Right renal pelvis (tissue), 4 donors: ENCODE measurements around the gene AUTS2. TPM values are rescaled to one million over a fixed set of nuclear protein-coding genes. Genes with fewer than 3 reads are reported as not detected.

Experiments used
- DNase-seq, 4 donors: peaks; one replicate each; pipeline ENCODE4 v3.0.0-alpha.2; 2013; ENCODE audit warnings: low read depth in 4 of 4, low spot score in 3 of 4, missing footprints in 1 of 4
- polyA plus RNA-seq, 4 donors: library from polyadenylated mRNA; unstranded; fragments of 120-200 nt; gene quantifications; one replicate each; pipeline ENCODE4 v1.2.1, GENCODE V29; 2013; ENCODE audit not compliant: insufficient read length in 4 of 4

Gene AUTS2
- polyA plus RNA-seq, 4 donors = 67.5 to 85.6 (median 76.0) TPM

DNA sequence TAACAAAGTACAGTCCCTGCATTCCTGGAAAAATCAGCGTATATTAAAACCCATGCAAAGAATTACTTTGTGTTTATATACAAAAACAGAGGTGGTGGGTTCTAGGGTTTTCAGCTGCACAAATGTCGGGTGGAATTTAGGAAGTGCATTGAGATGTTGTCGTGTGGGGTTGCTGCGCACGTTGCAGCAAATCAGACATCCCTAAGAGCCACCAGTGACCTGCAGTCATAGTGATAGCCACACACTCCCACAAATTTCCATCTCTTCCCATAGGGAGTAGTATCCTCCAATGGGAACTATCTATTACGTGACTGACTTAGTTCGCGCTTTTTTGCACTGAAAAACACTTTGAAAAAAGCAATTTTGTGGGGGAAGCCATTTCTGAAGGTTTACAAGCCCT is 1158.5 kb downstream of the AUTS2 start:
- no peak for DNase-seq

DNA sequence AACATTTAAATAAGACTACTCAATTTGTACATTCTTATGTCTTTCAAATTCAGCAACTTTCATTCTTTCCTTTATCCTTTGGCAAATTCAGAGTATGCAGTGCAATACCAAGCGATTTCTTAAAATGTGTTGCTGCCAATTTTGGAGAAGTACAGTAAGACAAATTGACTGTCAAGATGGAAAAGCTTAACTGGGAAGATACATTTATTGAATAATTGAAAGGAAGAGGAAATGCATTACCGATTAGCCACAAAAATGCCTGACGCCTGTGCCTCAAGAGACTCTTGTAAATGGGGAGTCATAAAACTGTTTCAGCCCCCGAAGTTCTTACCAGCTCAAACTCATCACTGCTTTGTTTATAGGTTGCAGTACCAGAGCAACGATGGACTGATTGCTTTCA is 1160.4 kb downstream of the AUTS2 start:
- no peak for DNase-seq

DNA sequence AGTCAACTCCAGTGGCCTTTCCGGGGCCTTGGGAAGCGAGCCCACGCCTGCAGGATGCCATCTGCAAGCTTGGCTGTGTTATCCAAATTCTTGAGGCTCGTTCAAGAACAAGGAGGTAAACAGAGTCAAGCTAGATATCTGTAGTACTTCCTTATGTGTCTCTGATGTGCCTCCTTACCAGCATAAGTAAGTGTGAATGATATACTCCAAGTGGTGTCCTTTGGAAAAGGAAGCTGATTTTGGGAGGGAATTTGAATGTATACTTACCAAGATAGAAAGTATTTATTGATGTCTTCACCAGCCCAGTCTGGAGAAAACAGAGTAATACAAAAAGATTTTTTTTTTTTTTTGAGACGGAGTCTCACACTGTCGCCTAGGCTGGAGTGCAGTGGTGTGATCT is 1161.4 kb downstream of the AUTS2 start:
- DNase-seq = no peak

DNA sequence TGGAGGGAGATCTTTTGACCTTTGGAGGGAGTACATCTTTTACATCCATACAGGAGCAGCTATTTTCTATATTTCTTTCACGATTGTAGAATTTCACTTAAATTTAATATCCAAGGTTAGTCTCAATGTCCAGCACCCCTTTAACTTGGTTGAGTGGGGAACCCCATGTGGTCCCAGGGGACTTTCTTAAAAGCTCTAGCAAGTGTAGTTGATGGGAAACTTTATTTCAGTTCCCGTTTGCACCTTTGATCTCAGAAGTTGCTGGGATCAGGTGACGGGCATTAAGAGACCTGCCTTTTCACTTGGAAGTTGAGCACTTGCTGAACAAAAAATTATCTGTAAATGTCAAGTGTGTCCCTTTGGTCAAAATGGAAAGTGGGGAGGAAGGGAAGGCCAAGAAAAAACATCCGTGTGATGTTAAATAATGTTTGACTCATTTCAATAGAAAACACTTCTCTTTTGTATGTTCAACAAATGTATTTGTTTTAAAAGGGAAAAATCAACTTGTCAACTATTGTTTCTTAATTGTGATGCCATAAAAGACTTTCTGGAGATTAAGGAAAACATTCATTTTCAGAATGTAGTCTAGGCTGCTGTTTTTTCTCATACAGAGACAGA is 1163.5 kb downstream of the AUTS2 start:
- DNase-seq = no peak

DNA sequence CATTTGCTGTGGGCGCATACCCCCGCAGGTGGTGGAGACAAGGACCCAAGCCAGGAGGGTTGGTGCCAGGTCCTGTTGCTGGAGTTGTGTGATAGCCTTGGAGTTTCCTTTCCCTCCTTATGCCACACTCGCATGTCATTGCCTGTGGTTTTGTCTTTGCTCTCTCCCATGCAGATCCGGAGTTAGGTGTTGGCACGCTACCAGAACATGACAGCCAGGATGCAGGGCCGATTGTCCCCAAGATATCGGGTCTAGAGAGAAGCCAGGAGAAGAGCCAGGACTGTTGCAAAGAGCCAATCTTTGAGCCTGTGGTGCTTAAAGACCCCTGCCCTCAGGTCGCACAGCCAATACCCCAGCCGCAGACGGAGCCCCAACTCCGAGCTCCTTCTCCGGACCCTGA is 1164.4 kb downstream of the AUTS2 start:
- no peak for DNase-seq

DNA sequence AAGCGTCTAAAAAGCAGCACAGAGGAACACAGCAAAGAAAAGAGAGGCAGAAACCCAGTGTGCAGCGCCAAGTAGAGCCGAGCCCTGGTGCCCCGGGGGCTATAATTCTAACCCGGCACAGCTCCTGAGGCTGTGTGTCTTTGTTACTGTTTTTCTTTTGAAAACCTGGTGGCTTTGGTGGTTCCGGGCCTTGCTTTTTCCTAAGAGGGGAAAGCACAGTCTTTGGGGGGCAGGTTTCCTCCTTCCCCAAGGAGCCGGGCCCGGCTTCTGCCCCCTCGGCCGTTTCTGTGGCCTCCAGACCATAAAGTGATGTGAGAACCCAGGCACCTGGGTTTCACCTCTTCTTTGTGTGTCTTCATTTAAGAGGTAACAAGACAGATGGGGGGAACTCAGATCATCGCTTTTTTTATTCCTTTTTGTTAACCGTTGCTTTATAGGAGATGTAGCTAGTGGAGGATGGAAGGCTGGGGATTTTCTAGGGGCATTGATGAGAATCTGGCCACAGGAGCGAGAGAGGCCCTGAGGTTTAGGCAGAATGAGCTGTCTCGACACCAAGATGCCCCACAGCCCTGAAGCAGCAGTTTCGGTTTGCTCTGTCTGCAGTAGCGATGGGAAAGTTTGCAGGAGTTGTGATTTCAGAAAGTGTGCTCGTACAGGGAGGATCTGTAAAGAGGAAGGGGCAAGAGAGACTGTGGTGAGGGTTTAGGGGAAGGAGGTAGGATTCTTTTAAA is 1165.9 kb downstream of the AUTS2 start:
- no peak for DNase-seq

DNA sequence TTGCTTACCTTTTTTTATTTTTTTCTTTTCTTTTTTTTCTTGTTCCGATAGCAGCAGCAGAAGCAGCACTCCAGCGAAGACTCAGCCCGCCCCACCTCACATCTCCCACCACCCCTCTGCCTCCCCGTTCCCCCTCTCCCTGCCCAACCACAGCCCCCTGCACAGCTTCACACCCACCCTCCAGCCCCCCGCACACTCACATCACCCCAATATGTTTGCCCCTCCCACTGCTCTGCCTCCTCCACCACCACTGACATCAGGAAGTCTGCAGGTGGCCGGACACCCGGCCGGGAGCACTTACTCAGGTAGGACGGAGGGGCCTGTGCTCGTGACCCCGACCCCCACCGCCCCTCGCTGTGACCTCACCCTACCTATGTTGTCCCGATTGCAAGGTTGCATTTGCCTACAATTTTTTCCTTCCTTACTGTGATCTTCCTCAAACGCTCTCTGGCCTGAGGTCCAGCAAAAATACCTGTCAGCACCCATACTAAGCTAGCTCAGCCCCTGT is 1166.5 kb downstream of the AUTS2 start:
- no peak for DNase-seq

DNA sequence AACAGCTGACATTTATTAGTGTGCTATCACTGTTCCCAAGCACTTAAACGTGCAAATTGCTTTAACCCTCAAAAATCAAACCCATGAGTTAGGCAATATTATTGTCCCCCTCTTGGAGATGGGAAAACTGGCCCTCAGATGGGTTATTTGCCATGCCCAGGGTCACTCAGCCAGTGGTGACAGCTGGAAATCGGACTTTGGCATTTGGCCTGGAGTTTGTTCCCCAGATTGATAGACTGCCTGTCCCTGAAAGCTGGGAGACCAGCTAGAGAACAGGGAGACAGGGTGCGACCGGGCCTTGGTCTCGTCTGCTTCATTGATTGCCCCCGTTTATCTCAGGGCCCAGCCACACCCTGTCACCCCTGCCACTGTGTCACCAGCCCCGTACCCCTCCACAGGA is 1167.4 kb downstream of the AUTS2 start:
- no peak for DNase-seq

DNA sequence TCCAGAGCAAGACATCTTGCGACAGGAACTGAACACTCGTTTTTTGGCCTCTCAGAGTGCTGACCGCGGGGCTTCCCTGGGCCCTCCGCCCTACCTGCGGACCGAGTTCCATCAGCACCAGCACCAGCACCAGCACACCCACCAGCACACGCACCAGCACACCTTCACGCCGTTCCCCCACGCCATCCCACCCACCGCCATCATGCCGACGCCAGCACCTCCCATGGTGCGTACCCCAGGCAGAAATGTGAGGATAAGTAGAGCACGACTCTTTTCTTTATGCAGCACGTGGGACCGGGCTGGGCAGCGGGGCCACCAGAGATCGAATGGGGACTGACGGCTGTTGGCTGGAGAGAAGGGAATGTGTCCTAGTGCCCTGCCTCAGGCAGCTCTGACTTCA is 1167.8 kb downstream of the AUTS2 start:
- no peak for DNase-seq

DNA sequence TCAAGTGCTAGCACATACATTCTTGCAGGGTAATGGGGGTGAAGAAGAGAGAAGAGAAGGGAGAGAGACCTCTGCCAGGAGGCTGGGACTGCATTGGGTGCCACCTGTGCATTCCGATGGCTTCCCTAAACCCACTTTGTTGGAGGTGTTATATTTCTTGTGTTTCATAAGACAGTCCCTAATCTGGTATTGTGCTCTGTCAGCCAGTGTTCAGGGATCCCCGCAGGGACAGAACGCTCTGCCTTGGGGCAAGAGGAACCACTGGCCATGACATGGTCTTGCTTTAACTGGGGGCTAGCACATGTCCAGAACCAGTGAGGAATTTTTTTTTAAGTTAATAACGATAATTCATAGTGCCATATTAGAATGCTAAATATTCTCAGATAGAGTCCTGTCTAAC is 1168.4 kb downstream of the AUTS2 start:
- DNase-seq = no peak

DNA sequence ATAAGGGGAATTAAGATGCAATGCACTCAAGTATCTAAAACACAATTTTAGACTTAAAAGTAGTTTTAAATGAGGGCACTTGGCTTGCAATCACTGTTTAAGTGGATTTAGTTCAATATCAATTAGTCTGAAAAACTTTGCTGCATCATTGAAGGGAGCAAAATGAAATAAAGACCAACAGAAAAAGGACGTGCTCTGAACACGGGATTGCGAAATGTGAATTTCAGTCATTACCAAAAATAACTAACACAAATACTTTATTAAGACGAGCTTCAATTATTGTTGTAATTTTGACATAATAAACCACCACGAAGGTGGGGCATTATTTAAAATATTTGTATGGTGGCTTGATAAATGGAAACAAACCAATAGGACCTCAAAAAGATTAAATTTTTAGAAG is 1171.9 kb downstream of the AUTS2 start:
- DNase-seq = no peak

DNA sequence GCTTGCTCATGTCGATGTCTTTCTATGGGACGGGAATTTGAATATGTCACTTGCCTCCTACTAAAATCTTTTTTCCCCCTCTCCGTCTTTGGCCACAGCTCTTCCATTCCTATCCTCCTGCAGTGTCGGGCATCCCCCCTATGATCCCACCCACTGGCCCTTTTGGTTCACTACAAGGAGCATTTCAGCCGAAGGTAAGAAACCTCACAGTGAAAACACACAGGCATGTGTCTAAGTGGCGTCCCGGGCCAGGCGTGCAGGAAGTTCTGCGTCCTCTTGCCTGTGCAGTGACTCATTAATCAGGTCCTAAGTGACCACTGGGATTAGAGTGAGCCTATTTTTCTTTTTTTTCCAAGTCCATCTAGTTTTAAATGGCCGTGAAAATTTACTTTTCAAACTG is 1173.2 kb downstream of the AUTS2 start:
- DNase-seq = no peak

DNA sequence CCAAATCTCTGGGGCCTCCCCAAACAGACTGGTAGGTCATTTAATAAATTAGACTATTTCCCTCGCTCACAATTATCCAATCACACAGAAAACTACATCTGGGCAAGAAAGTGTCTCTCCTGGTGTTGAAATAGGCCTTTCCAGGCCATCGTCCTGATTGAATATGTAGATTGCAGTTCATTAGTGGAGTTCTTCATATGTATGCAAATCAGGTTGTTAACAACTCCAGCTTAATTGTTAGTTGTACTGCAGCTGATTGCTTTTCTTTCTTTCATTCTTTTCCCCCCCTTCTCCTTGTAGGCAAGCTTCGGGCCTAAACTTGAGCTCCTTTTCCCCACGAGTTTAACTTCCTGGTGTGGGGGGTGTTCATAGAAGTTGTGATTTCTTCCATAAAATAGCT is 1174.6 kb downstream of the AUTS2 start:
- DNase-seq = no peak

DNA sequence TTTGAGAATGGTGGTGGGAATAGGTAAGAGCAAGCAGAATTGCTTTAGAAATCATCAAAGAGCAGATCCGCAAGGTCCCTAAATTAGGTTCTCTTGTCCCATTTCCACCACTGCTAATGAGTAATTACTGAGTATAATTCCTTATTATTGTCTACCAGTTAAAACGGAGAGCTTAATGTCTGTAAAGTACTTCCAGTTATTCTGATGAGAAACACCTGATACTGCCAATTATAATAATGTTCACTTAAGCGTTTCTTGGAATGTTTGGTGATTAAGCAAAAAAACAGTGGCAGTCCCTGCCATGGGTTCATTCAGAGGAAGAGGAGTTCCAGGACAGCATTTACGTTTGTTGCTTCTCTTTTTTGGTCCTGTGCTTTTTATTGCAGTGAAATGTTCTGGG is 1175.1 kb downstream of the AUTS2 start:
- no peak for DNase-seq

DNA sequence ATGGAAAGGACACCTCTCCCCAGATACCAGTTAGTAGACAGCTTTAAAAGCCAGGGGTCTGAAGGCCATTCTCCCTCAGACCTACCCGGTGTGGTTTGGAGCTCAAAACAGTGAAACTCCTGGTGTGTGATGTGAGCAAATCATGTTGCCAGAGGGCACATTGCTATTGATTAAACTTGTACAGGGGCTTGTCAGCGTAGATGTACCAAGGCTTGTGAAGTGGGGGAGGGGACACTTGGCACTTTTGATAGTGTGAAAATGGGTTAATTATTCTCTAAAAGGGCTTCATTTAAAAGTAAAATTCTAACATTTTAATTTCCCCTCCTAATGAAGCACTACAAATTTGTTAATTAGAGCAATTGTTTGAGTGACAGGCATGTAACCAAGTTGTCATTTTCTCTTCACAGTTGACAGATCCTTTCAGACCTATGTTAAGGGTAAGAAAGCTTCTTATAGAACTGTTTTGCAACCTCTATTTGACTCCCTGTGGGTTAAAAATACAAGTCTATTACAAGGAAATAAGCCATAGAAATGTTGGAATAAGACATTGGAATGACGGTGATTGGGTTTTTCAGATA is 1176.8 kb downstream of the AUTS2 start:
- DNase-seq = no peak

DNA sequence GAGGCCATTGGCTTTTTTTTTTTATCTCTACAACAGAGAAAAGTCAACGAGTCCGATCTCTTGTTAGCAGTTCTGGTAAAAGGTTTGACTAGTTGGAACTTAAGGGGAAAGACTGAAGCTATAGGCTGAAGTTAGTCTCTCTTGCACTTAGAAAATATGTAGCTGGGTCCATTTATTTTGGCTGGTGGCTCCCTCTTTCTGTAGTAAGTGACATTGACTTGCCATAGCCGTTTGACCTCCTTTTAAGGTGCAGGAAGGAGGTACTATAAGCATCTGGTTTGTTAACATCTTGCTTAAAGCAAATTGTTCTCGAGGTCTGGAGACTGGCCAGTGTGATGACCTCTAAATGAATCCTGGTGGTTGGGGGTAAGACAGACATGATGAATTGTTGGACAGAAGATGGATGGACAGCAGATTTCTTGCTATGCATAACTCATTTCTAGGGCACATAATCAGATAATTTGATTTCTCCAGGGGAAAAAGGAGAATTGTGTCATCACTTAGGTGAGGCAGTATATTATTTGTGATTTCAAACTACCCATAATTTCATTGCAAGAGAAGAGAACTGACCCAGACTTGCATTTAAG is 1177.4 kb downstream of the AUTS2 start:
- DNase-seq = no peak

DNA sequence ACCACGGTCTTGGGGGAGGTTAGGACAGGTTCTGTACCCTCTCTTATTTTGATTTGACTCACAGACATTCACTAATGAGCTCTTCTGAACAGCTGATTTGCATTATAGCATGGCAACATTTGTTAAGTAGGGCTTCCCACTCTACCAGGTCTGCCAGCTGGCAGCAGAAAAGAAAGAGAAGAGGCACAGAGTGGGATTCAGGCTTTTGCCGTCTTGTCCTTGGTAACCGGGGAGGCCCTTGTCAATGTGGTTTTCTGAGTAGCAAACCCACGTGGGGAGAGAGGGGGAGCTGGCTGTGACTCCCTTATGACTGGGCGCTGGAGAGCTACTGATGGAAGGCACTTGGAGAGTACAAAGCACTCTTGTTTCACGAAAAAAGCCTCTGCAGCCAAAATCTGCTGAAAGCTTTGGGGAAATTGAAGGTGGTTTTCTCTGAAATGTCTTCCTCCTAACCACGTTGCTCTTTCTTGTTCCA is 1178.4 kb downstream of the AUTS2 start:
- no peak for DNase-seq

DNA sequence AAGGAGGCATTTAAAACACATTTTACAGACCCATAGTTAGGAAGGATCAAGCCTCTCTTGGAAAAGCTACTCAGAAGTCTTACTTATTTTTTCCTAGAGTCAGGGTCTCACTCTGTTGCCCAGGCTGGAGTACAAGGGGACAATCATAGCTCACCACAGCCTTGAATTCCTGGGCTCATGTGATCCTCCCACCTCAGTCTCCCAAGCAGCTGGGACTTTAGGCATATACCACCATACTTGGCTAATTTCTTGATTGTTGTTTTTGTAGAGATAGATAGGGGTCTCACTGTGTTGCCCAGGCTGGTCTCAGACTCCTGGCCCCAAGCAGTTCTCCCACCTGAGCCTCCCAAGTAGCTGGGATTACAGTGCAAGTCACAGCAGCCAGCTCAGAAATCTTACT is 1179.0 kb downstream of the AUTS2 start:
- no peak for DNase-seq

DNA sequence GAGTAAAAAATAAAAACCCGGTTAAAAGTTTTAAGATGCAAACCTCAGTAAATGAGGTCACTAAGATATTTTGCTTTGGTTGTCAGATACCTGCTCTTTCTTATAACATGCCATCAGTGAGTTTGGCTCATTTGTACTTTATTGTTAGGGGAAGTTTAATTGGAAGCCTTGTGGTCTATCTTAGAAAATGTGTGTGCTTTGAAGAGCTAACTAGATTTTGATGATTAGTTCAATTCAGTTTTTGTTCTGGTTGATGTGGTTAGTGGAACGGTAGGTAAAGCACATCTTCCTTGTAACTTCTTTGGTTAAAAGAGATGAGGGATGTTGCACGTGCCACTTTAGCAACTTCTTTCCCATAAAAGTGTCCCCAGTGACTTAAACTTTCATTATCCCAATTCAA is 1180.3 kb downstream of the AUTS2 start:
- no peak for DNase-seq

DNA sequence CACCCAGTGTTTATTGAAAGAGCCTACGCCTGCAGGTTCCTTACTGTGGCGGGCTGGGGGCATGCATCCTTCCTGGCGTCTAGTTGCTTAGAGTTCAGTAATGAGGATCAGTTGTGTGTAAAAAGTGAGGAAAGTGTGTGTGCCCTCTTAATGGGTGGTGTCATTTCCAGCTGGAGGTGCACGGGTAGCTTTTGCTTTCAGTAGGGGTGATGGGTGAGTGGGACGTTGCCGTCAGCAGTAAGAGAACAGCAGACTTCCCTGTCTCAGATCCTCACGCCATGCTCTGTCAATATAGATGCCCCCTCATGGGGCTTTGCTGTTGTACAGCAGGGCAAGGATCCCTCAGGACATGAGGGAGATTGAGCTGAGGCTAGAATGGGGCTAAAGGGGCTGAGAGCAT is 1181.0 kb downstream of the AUTS2 start:
- no peak for DNase-seq

DNA sequence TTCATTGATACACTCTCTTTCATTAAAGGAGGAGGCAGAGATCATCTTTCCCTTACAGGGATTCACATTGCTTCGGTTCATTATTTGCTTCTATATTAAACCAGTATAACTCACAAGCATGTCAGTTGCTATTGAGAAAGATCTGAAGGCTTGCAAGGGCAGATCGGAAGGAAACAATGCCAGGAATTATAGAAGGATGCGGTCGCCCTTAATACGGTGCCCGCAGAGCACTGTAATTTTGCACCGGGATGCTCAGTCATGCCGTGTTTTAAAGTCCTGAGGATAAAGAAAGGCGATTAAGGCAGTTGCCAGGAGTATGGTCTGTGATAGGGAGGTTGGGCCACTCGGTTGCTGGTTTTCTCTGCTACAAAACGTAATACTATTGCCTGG is 1183.6 kb downstream of the AUTS2 start:
- no peak for DNase-seq

DNA sequence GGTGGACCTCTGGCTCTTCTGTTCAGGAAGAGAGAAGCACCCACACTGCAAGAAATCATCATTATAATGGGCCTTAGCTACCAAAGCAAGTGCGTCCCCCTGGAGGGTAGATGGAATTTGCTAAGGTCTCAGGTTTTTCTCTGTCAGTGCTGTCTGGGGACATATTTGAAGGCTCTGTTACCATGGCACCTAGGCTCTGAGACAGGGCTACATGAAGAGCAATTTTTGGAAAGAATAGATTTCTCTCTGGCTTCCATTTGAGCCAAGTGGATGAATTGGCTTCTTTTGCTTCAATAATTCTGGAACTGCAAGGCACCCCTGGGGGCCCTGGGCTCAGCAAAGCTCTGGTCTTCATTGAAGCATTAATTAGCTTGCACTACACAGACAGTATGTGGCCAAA is 1184.5 kb downstream of the AUTS2 start:
- DNase-seq = no peak
